Loucy (cell line): ENCODE measurements around the gene PRKAA2.

ENCODE experiments used
- H2AFZ ChIP-seq: fragments of 200-600 bp; sonication (generic); 2 replicates; pipeline ENCODE4 v1.6.0; 2016; ENCODE audit warnings: antibody characterized with exemption, mild to moderate bottlenecking, low read length, moderate library complexity
- H3F3A ChIP-seq: fragments of 200-600 bp; 2 replicates; pipeline ENCODE4 v1.6.0; 2016; ENCODE audit warnings: antibody characterized with exemption, low read depth, mild to moderate bottlenecking
- H3K27me3 ChIP-seq: fragments of 200-600 bp; sonication (generic); 2 replicates; pipeline ENCODE4 v1.6.1; 2014; ENCODE audit warnings: low read length, mild to moderate bottlenecking; ENCODE audit not compliant: insufficient read depth, poor library complexity, severe bottlenecking
- H3K36me3 ChIP-seq: fragments of 200-600 bp; sonication (generic); 2 replicates; pipeline ENCODE4 v1.6.1; 2016; ENCODE audit warnings: low read length; ENCODE audit not compliant: insufficient read depth
- H3K4me1 ChIP-seq: fragments of 200-600 bp; sonication (generic); 2 replicates; pipeline ENCODE4 v1.5.1; 2014; ENCODE audit warnings: low read length, mild to moderate bottlenecking; ENCODE audit not compliant: insufficient read depth, poor library complexity, severe bottlenecking
- H3K4me2 ChIP-seq: fragments of 200-600 bp; sonication (generic); 2 replicates; pipeline ENCODE4 v1.6.0; 2014; ENCODE audit warnings: antibody characterized with exemption, low read length, low read depth, mild to moderate bottlenecking; ENCODE audit not compliant: poor library complexity, severe bottlenecking
- H3K4me3 ChIP-seq: fragments of 200-600 bp; sonication (generic); 2 replicates; pipeline ENCODE4 v1.5.1; 2014; ENCODE audit warnings: low read length, mild to moderate bottlenecking, mixed read lengths; ENCODE audit not compliant: poor library complexity, severe bottlenecking
- H3K79me2 ChIP-seq: fragments of 200-600 bp; sonication (generic); 2 replicates; pipeline ENCODE4 v1.6.1; 2014; ENCODE audit warnings: low read length; ENCODE audit not compliant: insufficient read depth
- H3K9ac ChIP-seq: fragments of 200-600 bp; sonication (generic); 2 replicates; pipeline ENCODE4 v1.6.0; 2014; ENCODE audit warnings: mild to moderate bottlenecking, low read depth, low read length, moderate library complexity; ENCODE audit not compliant: poor library complexity, severe bottlenecking
- H3K9me2 ChIP-seq: fragments of 200-600 bp; sonication (generic); replicated peaks from 2 replicates; pipeline ENCODE4 v1.6.1; 2016; ENCODE audit warnings: low read depth, low read length, mixed read lengths
- H3K9me3 ChIP-seq: fragments of 200-600 bp; sonication (generic); 2 replicates; pipeline ENCODE4 v1.6.1; 2014; ENCODE audit warnings: mild to moderate bottlenecking, antibody characterized with exemption, low read length, low read depth; ENCODE audit not compliant: insufficient read depth
- H4K20me1 ChIP-seq: fragments of 200-600 bp; sonication (generic); 2 replicates; pipeline ENCODE4 v1.6.0; 2014; ENCODE audit warnings: antibody characterized with exemption, low read length, mild to moderate bottlenecking; ENCODE audit not compliant: insufficient read depth, poor library complexity, severe bottlenecking
- CTCF ChIP-seq: fragments of 200-600 bp; sonication (generic); conservative IDR thresholded peaks from 2 replicates; pipeline ENCODE4 v1.5.1; 2014; ENCODE audit warnings: mild to moderate bottlenecking, antibody characterized with exemption, low read length
- EZH2phosphoT487 ChIP-seq: fragments of 200-600 bp; IDR thresholded peaks from 2 replicates; pipeline ENCODE4 v1.6.1; 2018; ENCODE audit warnings: antibody characterized with exemption, mild to moderate bottlenecking, moderate library complexity, borderline replicate concordance

The PRKAA2 gene

GRCh38 chr1:56758794-56759193 lies 113.7 kb downstream of the PRKAA2 start:
- Histone ChIP-seq H3K4me1 (no peaks in the 10 kb centered on the region), H3K36me3 (no peaks in the 10 kb centered on the region), H3F3A (no peaks in the 10 kb centered on the region), H3K4me2 (no peak overlapping the region), H2AFZ (no peak overlapping the region), H4K20me1 (no peaks in the 10 kb centered on the region), H3K9me2 (0 out of 2 replicates have a peak, but pooled peaks cover 4% of the 10 kb centered on the region), H3K4me3 (no peak overlapping the region), H3K9ac (no peak overlapping the region), H3K27me3 (no peaks in the 10 kb centered on the region), H3K9me3 (no peaks in the 10 kb centered on the region), H3K79me2 (no peaks in the 10 kb centered on the region)
- TF ChIP-seq CTCF (no peak), EZH2phosphoT487 (no peak)
